Neural progenitor cell (in vitro differentiated cells): ENCODE data around the gene CYP11A1.

Experiments used
- EZH2 ChIP-seq: fragments of 200-600 bp; sonication (generic); IDR thresholded peaks from 2 replicates; pipeline ENCODE4 v1.6.1; 2017; ENCODE audit warnings: antibody characterized with exemption, mild to moderate bottlenecking, moderate library complexity
- EZH2phosphoT487 ChIP-seq: fragments of 200-600 bp; sonication (generic); IDR thresholded peaks from 2 replicates; pipeline ENCODE4 v1.6.1; 2017; ENCODE audit warnings: antibody characterized with exemption
- TF ChIP-seq, protein P1 (sequence below): fragments of 200-600 bp; sonication (generic); IDR thresholded peaks from 2 replicates; pipeline ENCODE4 v1.5.1; 2017; ENCODE audit warnings: antibody characterized with exemption, mild to moderate bottlenecking

DNA sequence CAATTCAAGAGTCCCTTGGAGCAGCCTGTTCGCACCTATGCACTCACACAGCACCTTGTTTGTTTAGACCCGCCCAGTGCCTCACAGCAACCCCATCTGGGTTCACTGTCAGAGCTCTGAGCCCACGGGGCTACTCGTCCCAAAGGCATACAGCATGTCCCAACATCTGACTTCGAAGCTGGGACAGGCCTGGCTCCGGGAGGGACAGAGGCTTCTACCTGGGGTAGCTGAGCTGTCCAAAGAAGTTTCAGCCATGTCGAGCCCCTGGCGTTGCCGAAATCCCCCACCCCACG, 28.6 kb upstream of the CYP11A1 start:
- TF ChIP-seq, protein P1, sequence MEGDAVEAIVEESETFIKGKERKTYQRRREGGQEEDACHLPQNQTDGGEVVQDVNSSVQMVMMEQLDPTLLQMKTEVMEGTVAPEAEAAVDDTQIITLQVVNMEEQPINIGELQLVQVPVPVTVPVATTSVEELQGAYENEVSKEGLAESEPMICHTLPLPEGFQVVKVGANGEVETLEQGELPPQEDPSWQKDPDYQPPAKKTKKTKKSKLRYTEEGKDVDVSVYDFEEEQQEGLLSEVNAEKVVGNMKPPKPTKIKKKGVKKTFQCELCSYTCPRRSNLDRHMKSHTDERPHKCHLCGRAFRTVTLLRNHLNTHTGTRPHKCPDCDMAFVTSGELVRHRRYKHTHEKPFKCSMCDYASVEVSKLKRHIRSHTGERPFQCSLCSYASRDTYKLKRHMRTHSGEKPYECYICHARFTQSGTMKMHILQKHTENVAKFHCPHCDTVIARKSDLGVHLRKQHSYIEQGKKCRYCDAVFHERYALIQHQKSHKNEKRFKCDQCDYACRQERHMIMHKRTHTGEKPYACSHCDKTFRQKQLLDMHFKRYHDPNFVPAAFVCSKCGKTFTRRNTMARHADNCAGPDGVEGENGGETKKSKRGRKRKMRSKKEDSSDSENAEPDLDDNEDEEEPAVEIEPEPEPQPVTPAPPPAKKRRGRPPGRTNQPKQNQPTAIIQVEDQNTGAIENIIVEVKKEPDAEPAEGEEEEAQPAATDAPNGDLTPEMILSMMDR = no peak
- TF ChIP-seq EZH2 = no peak
- no peak for TF ChIP-seq EZH2phosphoT487
